Measurements from ENCODE around the gene GARNL3. TPM values are rescaled to one million over a fixed set of nuclear protein-coding genes. Genes with fewer than 3 reads are reported as not detected.

Gene GARNL3
- total RNA-seq, 4 donors from 2014 or later = 8.9 to 17.9 (median 12.2) TPM

- Histone ChIP-seq H3K9me3 (no peaks in the 10 kb centered on the region), H3K27me3 (no peaks in the 10 kb centered on the region), H3K4me3 (no peak overlapping the region), H3K27ac (replicated peaks in 1 of 4) (no peak overlapping the region), H3K4me1 (peaks cover 0 to 17% (median 12%) of the 10 kb centered on the region in 4 donors), H3K36me3 (no peaks in the 10 kb centered on the region)
- TF ChIP-seq EP300 (IDR thresholded peaks at IDR 0.05) (no peak), POLR2AphosphoS5 (IDR thresholded peaks at IDR 0.05) (no peak), POLR2A (IDR thresholded peaks at IDR 0.05; ENCODE audit: low read depth) (no peak)
- TF ChIP-seq, protein P1, sequence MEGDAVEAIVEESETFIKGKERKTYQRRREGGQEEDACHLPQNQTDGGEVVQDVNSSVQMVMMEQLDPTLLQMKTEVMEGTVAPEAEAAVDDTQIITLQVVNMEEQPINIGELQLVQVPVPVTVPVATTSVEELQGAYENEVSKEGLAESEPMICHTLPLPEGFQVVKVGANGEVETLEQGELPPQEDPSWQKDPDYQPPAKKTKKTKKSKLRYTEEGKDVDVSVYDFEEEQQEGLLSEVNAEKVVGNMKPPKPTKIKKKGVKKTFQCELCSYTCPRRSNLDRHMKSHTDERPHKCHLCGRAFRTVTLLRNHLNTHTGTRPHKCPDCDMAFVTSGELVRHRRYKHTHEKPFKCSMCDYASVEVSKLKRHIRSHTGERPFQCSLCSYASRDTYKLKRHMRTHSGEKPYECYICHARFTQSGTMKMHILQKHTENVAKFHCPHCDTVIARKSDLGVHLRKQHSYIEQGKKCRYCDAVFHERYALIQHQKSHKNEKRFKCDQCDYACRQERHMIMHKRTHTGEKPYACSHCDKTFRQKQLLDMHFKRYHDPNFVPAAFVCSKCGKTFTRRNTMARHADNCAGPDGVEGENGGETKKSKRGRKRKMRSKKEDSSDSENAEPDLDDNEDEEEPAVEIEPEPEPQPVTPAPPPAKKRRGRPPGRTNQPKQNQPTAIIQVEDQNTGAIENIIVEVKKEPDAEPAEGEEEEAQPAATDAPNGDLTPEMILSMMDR (IDR thresholded peaks at IDR 0.05) = no peak
- DNase-seq (ENCODE audit: extremely low spot score) = no peak
- WGBS = 77% methylated on average over 3 of the region's 3 CpGs
- intact Hi-C loops (cut with DNase I) = no loop called here
Observed at GRCh38 chr9:127279717-127280285, 15.2 kb downstream of the GARNL3 start.

DNA sequence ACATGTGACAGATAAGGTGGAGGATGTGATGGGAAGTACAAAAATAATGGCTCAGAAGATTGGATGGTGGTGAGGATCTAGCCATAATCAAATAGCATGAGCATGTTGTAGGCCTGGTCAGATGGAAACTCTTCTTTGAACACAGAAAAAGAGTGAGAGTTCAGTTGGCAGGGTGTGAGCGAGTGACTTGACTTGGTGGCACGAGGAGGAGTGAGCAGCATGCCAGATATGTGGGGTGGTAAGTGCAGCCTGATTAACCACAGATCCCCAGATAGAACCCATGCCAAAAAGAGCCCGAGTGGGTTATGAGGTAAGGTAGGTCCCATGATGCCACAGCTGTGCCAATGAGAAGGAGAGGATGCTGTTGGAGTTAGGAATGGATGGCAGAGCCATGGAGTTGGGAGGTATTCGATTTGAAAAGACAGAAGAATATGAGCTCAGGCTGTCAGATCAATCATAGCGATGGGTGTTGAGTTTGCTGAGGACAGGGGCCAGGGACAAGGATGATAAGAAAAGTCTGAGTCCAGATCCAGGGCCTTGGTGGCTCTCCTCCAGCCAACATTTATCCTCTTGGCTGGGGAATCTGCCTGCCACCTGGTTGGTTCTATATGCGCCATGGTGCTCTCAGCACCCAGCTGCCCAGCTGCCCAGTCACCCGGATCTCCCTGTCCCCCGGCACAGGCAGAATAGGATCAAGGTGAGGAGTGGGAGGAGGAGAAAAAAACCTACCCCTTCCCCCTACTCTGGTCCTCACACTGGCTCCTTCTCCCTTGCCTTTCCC lies 16.5 kb downstream of the GARNL3 start:
- intact Hi-C loops (cut with DNase I) = no loop called here
- no peaks in the 10 kb centered on the region for H3K27me3 ChIP-seq
- H3K27ac ChIP-seq (replicated peaks in 1 of 4) = no peak overlapping the region
- H3K4me1 ChIP-seq = peaks cover 3 to 21% (median 16%) of the 10 kb centered on the region in 4 donors
- TF ChIP-seq POLR2AphosphoS5 (IDR thresholded peaks at IDR 0.05) = no peak
- no peak for TF ChIP-seq EP300 (IDR thresholded peaks at IDR 0.05)
- TF ChIP-seq POLR2A (IDR thresholded peaks at IDR 0.05; ENCODE audit: low read depth) = no peak
- TF ChIP-seq, protein P1 (IDR thresholded peaks at IDR 0.05) = no peak
- no peaks in the 10 kb centered on the region for H3K36me3 ChIP-seq
- 96% methylated on average over 8 of the region's 8 CpGs for WGBS
- no peaks in the 10 kb centered on the region for H3K9me3 ChIP-seq
- H3K4me3 ChIP-seq = no peak overlapping the region
- peak; percentile 70 for DNase-seq (ENCODE audit: extremely low spot score)

DNA sequence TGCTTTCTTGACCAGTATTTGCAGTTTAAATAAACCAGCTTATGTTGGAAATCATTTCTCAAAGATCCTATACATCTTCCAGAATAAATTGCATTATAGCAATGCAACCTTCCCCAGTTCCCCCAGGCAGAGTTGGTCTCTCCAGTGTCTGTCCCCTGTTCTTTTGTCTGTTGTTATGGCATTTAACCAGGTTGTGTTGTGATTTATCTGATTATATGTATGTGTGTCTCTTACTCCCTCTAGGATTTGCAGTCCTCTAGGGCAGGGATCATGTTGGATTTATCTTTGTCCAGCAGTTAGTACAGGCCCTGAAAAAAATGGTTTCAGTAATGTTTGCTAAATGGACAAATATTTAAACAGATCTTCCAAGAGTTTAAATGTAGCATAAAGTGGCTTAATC lies 17.3 kb downstream of the GARNL3 start:
- intact Hi-C loops (cut with DNase I) = no loop called here
- no peak for DNase-seq (ENCODE audit: extremely low spot score)
- H3K4me1 ChIP-seq = peaks cover 5 to 24% (median 18%) of the 10 kb centered on the region in 4 donors
- no peak overlapping the region for H3K4me3 ChIP-seq
- H3K9me3 ChIP-seq = no peaks in the 10 kb centered on the region
- H3K27ac ChIP-seq (replicated peaks in 1 of 4) = no peak overlapping the region
- H3K36me3 ChIP-seq = no peaks in the 10 kb centered on the region
- TF ChIP-seq, protein P1 (IDR thresholded peaks at IDR 0.05) = no peak
- TF ChIP-seq EP300 (IDR thresholded peaks at IDR 0.05) (no peak), POLR2A (IDR thresholded peaks at IDR 0.05; ENCODE audit: low read depth) (no peak), POLR2AphosphoS5 (IDR thresholded peaks at IDR 0.05) (no peak)
- no peaks in the 10 kb centered on the region for H3K27me3 ChIP-seq

- Histone ChIP-seq H3K36me3 (no peaks in the 10 kb centered on the region), H3K4me3 (no peak overlapping the region), H3K9me3 (no peaks in the 10 kb centered on the region), H3K4me1 (peaks cover 5 to 18% (median 11%) of the 10 kb centered on the region in 4 donors), H3K27me3 (no peaks in the 10 kb centered on the region), H3K27ac (replicated peaks in 1 of 4) (no peak overlapping the region)
- TF ChIP-seq POLR2A (IDR thresholded peaks at IDR 0.05; ENCODE audit: low read depth) (no peak), EP300 (IDR thresholded peaks at IDR 0.05) (no peak), POLR2AphosphoS5 (IDR thresholded peaks at IDR 0.05) (no peak)
- TF ChIP-seq, protein P1 (IDR thresholded peaks at IDR 0.05) = no peak
- no peak for DNase-seq (ENCODE audit: extremely low spot score)
- intact Hi-C loops (cut with DNase I) = no loop called here
Observed at GRCh38 chr9:127282611-127283010, 18.0 kb downstream of the GARNL3 start.
